HG03064 (cell line): ENCODE data around the gene ITIH2.

Experiments
- ATAC-seq: cut with Tn5 transposase; IDR thresholded peaks from one replicate; pipeline ENCODE4 v1.9.1; 2021; ENCODE audit warnings: low read depth; ENCODE audit not compliant: unreplicated experiment

ITIH2 gene

DNA sequence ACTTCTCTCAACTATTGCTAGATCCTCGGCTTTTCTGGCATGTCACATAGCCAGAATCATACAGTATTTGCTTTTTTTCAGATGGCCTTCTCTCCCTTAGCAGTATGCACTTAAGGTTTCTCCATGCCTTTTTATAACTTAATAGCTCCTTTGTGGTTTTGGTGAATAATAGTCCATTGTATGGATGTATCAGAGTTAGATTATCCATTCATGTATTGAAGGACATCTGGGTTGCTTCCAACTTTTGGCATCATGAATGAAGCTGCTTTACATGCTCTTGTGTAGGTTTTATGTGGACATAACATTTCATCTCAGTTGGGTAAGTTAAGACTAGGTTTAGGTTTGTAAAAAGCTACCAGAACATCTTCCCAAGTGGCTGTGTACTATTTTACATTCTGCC, 89.4 kb downstream of the ITIH2 start:
- no peak for ATAC-seq

DNA sequence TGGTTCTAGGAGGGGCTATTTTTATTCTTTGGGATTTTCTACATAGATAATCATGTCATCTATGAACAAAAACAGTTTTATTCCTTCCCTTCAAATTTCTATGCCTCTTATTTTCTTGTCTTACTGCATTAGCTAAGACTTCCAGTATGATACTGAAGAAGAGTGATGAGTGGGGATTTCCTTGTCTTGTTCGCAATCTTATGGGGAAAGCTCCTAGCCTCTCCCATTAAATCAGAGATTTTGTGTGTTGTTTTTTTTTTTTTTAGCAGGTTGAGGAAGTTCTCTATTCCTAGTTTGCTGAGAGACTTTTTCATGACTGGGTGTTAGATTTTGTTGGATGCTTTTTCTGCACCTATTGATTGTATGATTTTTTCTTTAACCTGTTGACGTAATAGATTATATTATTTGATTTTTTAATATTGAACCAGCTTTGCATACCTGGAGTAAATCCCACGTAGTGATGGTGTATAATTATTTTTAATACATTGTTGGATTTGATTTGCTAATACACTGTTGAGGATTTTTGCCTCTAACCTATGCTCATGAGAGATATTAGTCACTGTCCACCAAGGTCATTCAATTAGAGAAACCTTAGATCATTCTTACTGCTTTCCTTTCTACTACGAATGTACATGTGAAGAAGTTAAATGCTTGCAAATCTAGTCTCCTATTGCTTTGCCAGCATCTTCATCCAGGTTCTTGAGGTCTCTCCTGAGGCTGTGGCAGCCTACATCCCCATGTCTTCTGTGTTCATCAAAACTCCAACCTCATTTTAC, 91.3 kb downstream of the ITIH2 start:
- no peak for ATAC-seq

DNA sequence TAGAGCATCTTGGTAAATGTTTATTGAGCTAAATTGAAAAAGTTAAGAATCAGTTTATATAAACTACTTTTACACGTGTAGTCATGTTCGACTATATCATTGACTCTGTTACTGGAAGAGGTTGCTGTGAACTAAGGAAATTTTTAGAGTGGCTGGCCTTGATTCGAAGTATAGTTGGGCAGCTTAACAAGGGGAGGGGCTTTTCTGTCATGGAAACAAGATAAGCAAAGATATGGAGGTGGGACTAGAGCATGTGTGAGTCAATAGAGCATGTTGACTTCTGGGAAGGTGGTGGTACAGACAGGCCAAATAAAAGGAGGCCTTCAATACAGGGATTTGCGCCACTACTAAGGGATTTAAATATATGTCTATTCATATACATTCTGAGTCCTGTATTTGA, 92.5 kb downstream of the ITIH2 start:
- no peak for ATAC-seq

DNA sequence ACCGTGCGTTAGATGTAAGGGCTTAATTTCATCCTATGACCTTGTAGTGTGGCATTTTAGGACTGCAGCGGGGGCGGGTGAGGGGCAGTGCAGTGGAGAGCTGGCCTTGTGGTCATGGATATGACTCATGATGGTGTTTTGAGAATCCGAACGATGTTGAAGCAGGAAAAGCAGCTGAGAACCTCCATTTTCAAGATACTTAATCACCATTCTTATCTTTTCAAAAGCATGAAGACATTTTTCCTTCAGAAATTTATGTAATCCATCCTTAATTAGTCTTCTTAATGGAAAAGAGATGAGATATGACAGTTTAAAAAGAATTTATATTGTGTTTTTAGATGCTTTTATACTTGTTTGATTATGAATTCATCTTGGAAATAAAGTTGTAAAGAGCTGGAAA, 94.5 kb downstream of the ITIH2 start:
- no peak for ATAC-seq
